Measurements from ENCODE around the gene SFRP5.
A peak's percentile ranks its signal among the peaks of the same experiment; 100 is the strongest.

The SFRP5 gene

GRCh38 chr10:97734021-97734420, 37.8 kb downstream of the SFRP5 start:
- DNase-seq (ENCODE audit: low spot score), result no peak

GRCh38 chr10:97733256-97733655, 38.5 kb downstream of the SFRP5 start:
- DNase-seq (ENCODE audit: low spot score), result no peak

- no peak for DNase-seq (ENCODE audit: low spot score)
Measured at GRCh38 chr10:97732052-97732359, 39.8 kb downstream of the SFRP5 start.

GRCh38 chr10:97731346-97732051, 40.3 kb downstream of the SFRP5 start:
- DNase-seq (ENCODE audit: low spot score), result peak; percentile 59

- DNase-seq (ENCODE audit: low spot score), result no peak
Measured at GRCh38 chr10:97729014-97729413, 42.8 kb downstream of the SFRP5 start.

GRCh38 chr10:97726636-97727178, 45.1 kb downstream of the SFRP5 start:
- DNase-seq (ENCODE audit: low spot score), result no peak

GRCh38 chr10:97724341-97724941, 47.4 kb downstream of the SFRP5 start:
- no peak for DNase-seq (ENCODE audit: low spot score)

- DNase-seq (ENCODE audit: low spot score), result no peak
Measured at GRCh38 chr10:97723001-97723400, 48.8 kb downstream of the SFRP5 start.

GRCh38 chr10:97721871-97722780, 49.7 kb downstream of the SFRP5 start:
- no peak for DNase-seq (ENCODE audit: low spot score)

GRCh38 chr10:97719602-97720001, 52.2 kb downstream of the SFRP5 start:
- no peak for DNase-seq (ENCODE audit: low spot score)

GRCh38 chr10:97718659-97719142, 53.1 kb downstream of the SFRP5 start:
- no peak for DNase-seq (ENCODE audit: low spot score)

- DNase-seq (ENCODE audit: low spot score), result no peak
Measured at GRCh38 chr10:97718178-97718577, 53.6 kb downstream of the SFRP5 start.

GRCh38 chr10:97717627-97718026, 54.2 kb downstream of the SFRP5 start:
- DNase-seq (ENCODE audit: low spot score), result no peak
